GM21737 (cell line): Measurements from ENCODE around the gene GPR148.

Source experiments
- ATAC-seq: cut with Tn5 transposase; IDR thresholded peaks from one replicate; pipeline ENCODE4 v1.9.1; 2021; ENCODE audit warnings: mild to moderate bottlenecking, moderate library complexity; ENCODE audit not compliant: unreplicated experiment

GPR148 gene

GRCh38 chr2:130749078-130749477 lies 20.2 kb downstream of the GPR148 start:
- no peak for ATAC-seq

DNA sequence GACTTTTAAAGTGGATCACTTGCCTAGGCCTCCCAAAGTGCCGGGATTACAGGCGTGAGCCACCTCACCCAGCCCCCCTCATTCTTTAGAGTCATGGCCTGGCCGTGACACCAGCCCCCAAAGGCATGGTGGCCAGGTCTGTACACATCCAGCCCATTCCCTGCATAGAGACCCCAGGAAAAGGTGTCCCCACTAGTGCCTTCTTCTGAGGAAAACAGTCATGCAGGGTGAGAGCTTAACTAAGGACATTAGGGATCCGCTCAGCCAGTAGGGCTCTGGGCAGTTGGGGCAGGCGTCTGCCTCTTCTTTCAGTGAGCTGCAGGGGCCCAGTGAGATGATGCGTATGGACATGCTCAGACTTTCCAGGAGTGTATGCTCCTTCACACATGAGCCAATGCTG lies 20.8 kb downstream of the GPR148 start:
- ATAC-seq = no peak

- no peak for ATAC-seq
Observed at GRCh38 chr2:130754811-130755210, 25.9 kb downstream of the GPR148 start.

GRCh38 chr2:130755256-130756052 lies 26.6 kb downstream of the GPR148 start, which contains the start of gene AMER3:
AMER3 (plus strand) TSS chr2:130755540; CDS start chr2:130762073, 6,533 bp downstream.
- ATAC-seq = no peak

GRCh38 chr2:130756053-130756873 lies 27.4 kb downstream of the GPR148 start:
- ATAC-seq = no peak

GRCh38 chr2:130756874-130757668 lies 28.2 kb downstream of the GPR148 start:
- no peak for ATAC-seq

DNA sequence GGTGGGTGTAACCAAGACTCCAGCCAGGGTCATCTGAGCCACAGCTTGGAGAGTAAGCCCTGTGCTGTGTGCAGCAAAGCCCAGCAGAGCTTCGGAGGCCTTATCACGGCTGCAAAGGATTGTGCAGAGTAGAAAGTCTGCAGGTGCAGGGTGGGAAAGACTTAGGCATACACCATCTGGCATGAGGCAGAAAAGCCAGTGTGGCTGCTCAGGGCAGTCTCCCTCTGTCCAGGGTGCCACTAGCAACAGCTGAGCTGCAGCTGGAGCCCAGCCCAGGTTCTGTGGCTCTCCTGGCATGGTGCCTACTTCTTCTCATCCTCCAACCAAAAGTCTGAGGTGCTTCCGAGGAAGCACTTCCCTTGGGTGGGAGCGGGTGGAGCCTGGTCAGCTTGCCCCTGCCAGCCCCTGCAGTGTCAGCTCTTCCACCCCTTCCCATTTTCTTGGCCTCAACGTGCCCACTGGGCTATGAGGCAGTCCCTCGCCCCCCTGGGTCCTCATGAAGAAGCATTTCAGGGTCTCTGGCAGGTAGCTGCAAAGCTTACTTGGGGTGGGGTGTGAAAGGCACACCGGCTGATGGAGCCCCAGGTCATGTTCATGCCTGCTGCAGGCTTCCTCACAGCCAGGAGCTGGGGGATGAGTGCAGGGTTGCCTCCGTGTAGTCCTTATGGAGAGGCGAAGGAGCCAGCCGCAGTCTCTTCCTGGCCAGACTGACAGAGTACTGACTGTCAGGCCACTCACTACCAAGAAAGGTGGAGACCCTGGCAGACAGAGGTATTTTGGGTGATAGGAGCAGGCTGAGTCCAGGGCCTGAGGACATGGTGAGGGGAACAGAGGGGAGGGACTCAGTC lies 31.3 kb downstream of the GPR148 start:
- ATAC-seq = no peak

- no peak for ATAC-seq
Observed at GRCh38 chr2:130760754-130761751, 32.2 kb downstream of the GPR148 start.

GRCh38 chr2:130762031-130762909 lies 33.4 kb downstream of the GPR148 start:
- no peak for ATAC-seq

- ATAC-seq = no peak
Observed at GRCh38 chr2:130762910-130763385, 34.1 kb downstream of the GPR148 start.

GRCh38 chr2:130763405-130763804 lies 34.5 kb downstream of the GPR148 start:
- no peak for ATAC-seq

DNA sequence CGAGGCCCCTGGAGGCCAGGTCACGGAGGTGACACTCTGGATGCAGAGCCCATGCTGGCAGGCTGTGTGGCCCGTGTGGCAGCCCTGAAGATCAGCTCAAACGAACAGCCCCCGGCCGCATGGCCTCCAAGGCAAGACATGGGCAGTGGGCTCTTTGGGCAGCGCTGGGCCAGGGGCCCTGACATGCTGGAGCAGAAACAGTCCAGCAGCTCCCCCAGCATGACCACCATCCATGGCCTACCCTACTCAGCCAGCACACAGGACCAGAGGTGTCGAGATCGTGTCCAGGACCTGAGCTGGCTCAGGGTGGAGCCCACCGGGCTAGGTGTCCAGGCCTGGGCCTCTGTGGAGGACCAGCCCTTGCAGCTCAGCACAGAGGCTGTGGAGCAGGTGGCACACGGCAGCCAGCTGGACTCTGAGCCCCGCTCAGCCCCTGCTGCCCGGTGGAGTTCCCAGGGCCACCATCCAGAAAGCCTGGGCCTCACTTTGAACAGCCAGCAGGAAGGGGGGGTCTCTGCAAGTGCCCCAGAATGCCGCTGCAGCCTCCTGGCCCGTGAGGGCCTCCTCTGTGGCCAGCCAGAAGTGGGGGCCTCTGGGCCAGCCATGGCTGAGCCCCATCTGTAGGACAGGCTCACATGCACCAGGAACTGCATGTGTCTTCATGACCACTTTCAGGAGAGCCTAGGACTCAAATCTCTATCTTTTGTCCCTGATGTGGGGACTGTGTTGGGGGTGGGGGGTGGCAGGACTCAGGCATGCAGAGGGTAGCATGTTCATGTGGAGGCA lies 35.4 kb downstream of the GPR148 start:
- ATAC-seq = no peak

DNA sequence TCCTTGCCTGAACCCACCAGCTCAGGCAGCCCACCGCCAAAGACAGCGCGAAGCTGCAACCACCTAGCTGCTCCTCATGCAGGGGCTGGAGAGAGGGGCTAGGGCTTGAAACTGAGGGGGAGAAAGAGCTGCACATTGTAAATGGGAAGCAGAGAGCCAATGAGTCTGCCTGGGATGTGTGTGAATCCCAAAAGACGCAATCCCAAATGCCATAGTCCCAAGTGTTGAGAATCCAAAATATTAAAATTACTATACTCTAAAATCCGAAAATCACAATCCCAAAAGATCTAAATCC lies 35.9 kb downstream of the GPR148 start:
- ATAC-seq = no peak

GRCh38 chr2:130765464-130765863 lies 36.6 kb downstream of the GPR148 start:
- ATAC-seq = no peak

DNA sequence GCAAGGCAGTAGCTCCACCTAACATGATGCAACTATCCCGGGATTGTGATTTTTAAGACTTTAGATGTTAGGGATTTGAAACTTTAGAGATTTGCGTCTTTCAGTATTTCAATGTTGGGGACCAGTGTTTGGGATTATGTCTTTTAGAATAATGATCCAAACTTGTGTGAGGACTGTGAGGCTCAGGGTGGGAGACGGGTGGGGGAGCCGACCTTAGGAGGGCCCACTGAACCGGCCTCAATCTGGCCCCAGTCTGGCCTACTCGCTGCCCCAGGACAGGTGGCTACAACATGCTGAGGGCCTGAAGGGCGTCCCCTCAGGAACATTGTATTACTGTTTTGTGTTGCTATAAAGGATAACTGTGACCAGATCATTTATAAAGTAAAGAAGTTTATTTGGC lies 37.2 kb downstream of the GPR148 start:
- ATAC-seq = no peak

GRCh38 chr2:130766711-130767407 lies 38.0 kb downstream of the GPR148 start:
- ATAC-seq = no peak

- no peak for ATAC-seq
Observed at GRCh38 chr2:130767408-130767775, 38.5 kb downstream of the GPR148 start.
